Measurements from ENCODE around the gene PROSER3.

The PROSER3 gene

DNA sequence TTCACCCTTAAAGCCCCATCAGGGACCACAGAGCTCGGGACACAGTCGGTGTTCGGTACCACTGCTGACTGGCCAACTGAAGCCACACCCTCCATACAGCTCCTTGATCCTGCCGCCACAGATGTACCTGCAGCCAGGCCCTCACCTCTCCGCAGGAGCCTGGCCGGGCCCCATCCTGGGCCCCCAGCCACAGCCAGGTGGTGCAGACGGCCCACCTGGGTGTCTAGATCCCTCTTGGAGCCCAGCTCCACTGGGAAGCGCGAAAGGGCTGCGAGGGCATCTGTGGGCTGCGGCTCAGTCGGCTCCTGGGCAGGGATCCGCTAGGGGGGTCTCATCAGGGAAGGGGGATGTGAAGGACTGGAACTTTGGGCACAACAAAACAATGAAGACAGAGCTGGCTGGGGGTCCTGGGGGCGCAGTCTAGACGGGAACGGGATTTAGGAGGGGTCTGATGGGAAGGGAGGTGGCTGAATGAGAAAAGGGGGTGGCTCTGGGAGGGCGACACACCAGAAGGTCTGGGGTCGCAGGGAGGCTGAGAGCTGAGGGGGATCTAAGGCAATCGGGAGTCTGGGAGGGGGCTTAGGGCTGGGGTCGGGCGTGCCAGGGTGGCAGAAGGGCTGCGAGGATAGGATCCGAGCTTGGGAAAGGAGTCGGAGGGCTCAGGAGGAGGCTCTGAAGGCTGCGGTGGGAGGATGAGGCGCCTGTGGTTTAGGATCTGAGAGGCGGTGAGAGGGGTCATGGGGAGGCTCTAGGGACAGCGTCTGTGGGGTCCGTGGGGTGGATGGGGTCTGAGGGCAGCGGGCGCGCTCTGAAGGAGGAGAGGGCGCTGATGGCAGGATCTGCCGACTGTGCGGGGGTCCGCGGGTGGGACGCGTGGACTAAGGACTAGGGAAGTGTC, 38.9 kb downstream of the PROSER3 start:
- Histone ChIP-seq H3K36me3 (ENCODE audit: insufficient read depth, low read length) (no peaks in the 10 kb centered on the region), H2AFZ (ENCODE audit: low read length) (no peak overlapping the region), H3K79me2 (ENCODE audit: insufficient read depth, low read length) (no peaks in the 10 kb centered on the region), H3K9ac (ENCODE audit: low read length) (no peak overlapping the region), H3K27me3 (ENCODE audit: insufficient read depth, low read length) (0 out of 2 replicates have a peak, but pooled peaks cover 5% of the 10 kb centered on the region), H3K9me3 (ENCODE audit: low read length) (no peaks in the 10 kb centered on the region), H3F3A (ENCODE audit: insufficient read depth, low read length) (no peaks in the 10 kb centered on the region), H3K27ac (ENCODE audit: low read depth, low read length, poor library complexity, severe bottlenecking) (no peak overlapping the region), H4K20me1 (ENCODE audit: insufficient read depth, low read length) (no peaks in the 10 kb centered on the region), H3K4me2 (ENCODE audit: low read length) (no peak overlapping the region), H3K4me1 (ENCODE audit: insufficient read depth, low read length, severe bottlenecking) (no peaks in the 10 kb centered on the region), H3K4me3 (ENCODE audit: low read depth, low read length, poor library complexity, severe bottlenecking) (no peak overlapping the region), H3K9me2 (ENCODE audit: low read depth, low read length) (no peaks in the 10 kb centered on the region)
- TF ChIP-seq, protein P1, sequence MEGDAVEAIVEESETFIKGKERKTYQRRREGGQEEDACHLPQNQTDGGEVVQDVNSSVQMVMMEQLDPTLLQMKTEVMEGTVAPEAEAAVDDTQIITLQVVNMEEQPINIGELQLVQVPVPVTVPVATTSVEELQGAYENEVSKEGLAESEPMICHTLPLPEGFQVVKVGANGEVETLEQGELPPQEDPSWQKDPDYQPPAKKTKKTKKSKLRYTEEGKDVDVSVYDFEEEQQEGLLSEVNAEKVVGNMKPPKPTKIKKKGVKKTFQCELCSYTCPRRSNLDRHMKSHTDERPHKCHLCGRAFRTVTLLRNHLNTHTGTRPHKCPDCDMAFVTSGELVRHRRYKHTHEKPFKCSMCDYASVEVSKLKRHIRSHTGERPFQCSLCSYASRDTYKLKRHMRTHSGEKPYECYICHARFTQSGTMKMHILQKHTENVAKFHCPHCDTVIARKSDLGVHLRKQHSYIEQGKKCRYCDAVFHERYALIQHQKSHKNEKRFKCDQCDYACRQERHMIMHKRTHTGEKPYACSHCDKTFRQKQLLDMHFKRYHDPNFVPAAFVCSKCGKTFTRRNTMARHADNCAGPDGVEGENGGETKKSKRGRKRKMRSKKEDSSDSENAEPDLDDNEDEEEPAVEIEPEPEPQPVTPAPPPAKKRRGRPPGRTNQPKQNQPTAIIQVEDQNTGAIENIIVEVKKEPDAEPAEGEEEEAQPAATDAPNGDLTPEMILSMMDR (IDR thresholded peaks at IDR 0.05; ENCODE audit: low read length), result no peak

DNA sequence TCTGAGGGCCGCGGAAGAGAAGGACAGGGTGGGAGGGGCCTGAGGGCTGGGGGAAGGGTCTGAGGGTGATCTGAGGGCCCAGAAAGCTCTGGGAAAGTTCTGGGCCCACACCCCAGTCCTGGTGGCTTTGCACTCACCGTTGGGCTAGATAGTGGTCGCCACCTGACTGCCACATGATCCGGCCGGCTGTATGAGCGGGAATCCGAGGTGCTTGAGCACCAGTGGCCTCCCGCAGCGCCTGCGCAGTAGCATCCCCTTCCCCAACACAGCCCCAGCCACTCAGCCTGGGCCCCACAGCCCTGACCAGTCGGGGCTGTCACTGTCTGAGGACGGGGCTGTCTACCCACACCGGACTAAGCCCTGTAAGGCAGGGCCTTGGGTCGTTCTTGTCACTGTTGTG, 39.7 kb downstream of the PROSER3 start:
- H3K27me3 ChIP-seq (ENCODE audit: insufficient read depth, low read length), result 0 out of 2 replicates have a peak, but pooled peaks cover 5% of the 10 kb centered on the region
- H3K9me2 ChIP-seq (ENCODE audit: low read depth, low read length), result no peaks in the 10 kb centered on the region
- no peak overlapping the region for H3K9ac ChIP-seq (ENCODE audit: low read length)
- no peaks in the 10 kb centered on the region for H3K79me2 ChIP-seq (ENCODE audit: insufficient read depth, low read length)
- no peaks in the 10 kb centered on the region for H3F3A ChIP-seq (ENCODE audit: insufficient read depth, low read length)
- no peak overlapping the region for H3K4me2 ChIP-seq (ENCODE audit: low read length)
- H3K27ac ChIP-seq (ENCODE audit: low read depth, low read length, poor library complexity, severe bottlenecking), result no peak overlapping the region
- no peak overlapping the region for H3K4me3 ChIP-seq (ENCODE audit: low read depth, low read length, poor library complexity, severe bottlenecking)
- no peaks in the 10 kb centered on the region for H4K20me1 ChIP-seq (ENCODE audit: insufficient read depth, low read length)
- no peaks in the 10 kb centered on the region for H3K4me1 ChIP-seq (ENCODE audit: insufficient read depth, low read length, severe bottlenecking)
- no peaks in the 10 kb centered on the region for H3K36me3 ChIP-seq (ENCODE audit: insufficient read depth, low read length)
- H2AFZ ChIP-seq (ENCODE audit: low read length), result no peak overlapping the region
- no peaks in the 10 kb centered on the region for H3K9me3 ChIP-seq (ENCODE audit: low read length)
- TF ChIP-seq, protein P1 (IDR thresholded peaks at IDR 0.05; ENCODE audit: low read length), result no peak
- no peak for TF ChIP-seq EZH2 (IDR thresholded peaks at IDR 0.05; ENCODE audit: borderline replicate concordance, low read length)

DNA sequence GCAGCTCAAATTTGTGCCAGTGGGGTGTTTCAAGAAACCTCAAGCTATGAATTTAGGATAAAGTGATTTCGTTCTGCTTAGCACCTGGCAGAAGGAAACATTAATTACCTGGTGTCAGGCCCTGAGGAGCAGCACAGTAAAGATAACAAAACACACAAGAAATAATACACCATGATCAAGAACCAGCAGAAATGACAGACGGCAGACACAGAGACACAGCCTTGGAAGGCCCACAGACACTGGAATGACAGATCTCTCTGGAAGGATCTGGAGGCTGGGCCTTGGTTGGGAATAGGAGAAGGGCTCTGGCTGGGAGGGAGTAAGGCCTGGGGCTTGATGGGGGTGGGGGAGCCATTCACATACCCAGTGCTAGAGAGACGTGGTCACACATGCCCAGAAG, 43.9 kb downstream of the PROSER3 start:
- Histone ChIP-seq H3K36me3 (ENCODE audit: insufficient read depth, low read length) (no peaks in the 10 kb centered on the region), H3K4me3 (ENCODE audit: low read depth, low read length, poor library complexity, severe bottlenecking) (no peak overlapping the region), H3K79me2 (ENCODE audit: insufficient read depth, low read length) (no peaks in the 10 kb centered on the region), H3K9me3 (ENCODE audit: low read length) (no peaks in the 10 kb centered on the region), H3K9ac (ENCODE audit: low read length) (no peak overlapping the region), H3K4me1 (ENCODE audit: insufficient read depth, low read length, severe bottlenecking) (no peaks in the 10 kb centered on the region), H4K20me1 (ENCODE audit: insufficient read depth, low read length) (no peaks in the 10 kb centered on the region), H3K9me2 (ENCODE audit: low read depth, low read length) (no peaks in the 10 kb centered on the region), H3K27me3 (ENCODE audit: insufficient read depth, low read length) (0 out of 2 replicates have a peak, but pooled peaks cover 15% of the 10 kb centered on the region), H3K27ac (ENCODE audit: low read depth, low read length, poor library complexity, severe bottlenecking) (no peak overlapping the region), H3F3A (ENCODE audit: insufficient read depth, low read length) (no peaks in the 10 kb centered on the region), H2AFZ (ENCODE audit: low read length) (no peak overlapping the region), H3K4me2 (ENCODE audit: low read length) (no peak overlapping the region)
- no peak for TF ChIP-seq EZH2 (IDR thresholded peaks at IDR 0.05; ENCODE audit: borderline replicate concordance, low read length)
- TF ChIP-seq, protein P1 (IDR thresholded peaks at IDR 0.05; ENCODE audit: low read length), result no peak

Data from OCI-LY1 (cell line).